Activated CD4-positive, alpha-beta memory T cell treated with anti-CD3 and anti-CD28 coated beads, Interleukin-2, amount 10 ng/mL, durations not matched to agents 7 days and 5 days (primary cell): ENCODE results near the gene OSBPL3. TPM values are rescaled to one million over a fixed set of nuclear protein-coding genes. Genes with fewer than 3 reads are reported as not detected.
A peak's percentile ranks its signal among the peaks of the same experiment; 100 is the strongest.

Source experiments
- CTCF ChIA-PET: fragments of 350-600 bp; sonication (Branson Sonifier 250); formaldehyde crosslinking; loops from one replicate; lab custom pipeline; 2021; ENCODE audit warnings: antibody characterized with exemption, inconsistent platforms; lab: Charles Lee
- POLR2A ChIA-PET: fragments of 350-600 bp; sonication (Branson Sonifier 250); formaldehyde crosslinking; loops from one replicate; lab custom pipeline; 2021; ENCODE audit warnings: antibody characterized with exemption; lab: Charles Lee
- DNase-seq: peaks from one replicate; pipeline ENCODE4 v3.0.0-alpha.2; 2020
- H3K27ac Mint-ChIP-seq: one replicate; pipeline ENCODE4 v1.8.0; 2021; ENCODE audit warnings: mild to moderate bottlenecking, mixed read lengths
- H3K27me3 Mint-ChIP-seq: one replicate; pipeline ENCODE4 v1.8.0; 2021; ENCODE audit warnings: mixed read lengths
- H3K36me3 Mint-ChIP-seq: one replicate; pipeline ENCODE4 v1.8.0; 2021; ENCODE audit warnings: low read depth, mixed read lengths
- H3K4me1 Mint-ChIP-seq: one replicate; pipeline ENCODE4 v1.8.0; 2021; ENCODE audit warnings: mixed read lengths
- H3K4me3 Mint-ChIP-seq: one replicate; pipeline ENCODE4 v1.8.0; 2021; ENCODE audit warnings: mild to moderate bottlenecking, mixed read lengths
- H3K9me3 Mint-ChIP-seq: one replicate; pipeline ENCODE4 v1.8.0; 2021; ENCODE audit warnings: mixed read lengths
- total RNA-seq, 2 experiments: library from RNA; stranded (reverse); gene quantifications; one replicate each; pipeline ENCODE4 v1.2.3, GENCODE V29; 2021

The OSBPL3 gene
- total RNA-seq, 2 experiments from 2014 or later: 90.3 to 99.9 TPM

DNA sequence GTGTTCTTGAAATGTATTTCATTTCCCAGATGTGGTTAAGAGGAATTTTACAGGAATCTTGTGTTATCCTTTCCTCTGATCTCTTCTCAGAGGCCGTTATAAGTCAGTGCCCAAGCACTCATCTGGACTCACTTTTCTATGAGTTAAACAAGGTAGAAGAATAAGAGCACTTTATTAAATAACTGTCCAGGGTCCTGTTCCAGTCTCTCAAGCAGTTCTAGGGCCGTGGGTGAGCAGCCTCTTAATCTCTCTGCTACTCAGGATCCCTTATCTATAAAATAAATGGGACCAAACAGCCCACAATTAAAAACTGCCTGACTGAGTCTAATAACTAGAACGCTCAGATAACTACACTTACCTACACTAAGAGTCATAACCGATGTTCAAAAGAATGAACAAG lies 111.2 kb downstream of the OSBPL3 start:
- DNase-seq: no peak
- Mint-ChIP-seq H3K27ac (no peak overlapping the region), H3K4me3 (no peak overlapping the region), H3K27me3 (no peaks in the 10 kb centered on the region), H3K36me3 (peaks cover 78% of the 10 kb centered on the region), H3K4me1 (peaks cover 50% of the 10 kb centered on the region), H3K9me3 (no peaks in the 10 kb centered on the region)
- ChIA-PET POLR2A (no interaction called here), CTCF (no interaction called here)

GRCh38 chr7:24866004-24866615 lies 113.9 kb downstream of the OSBPL3 start:
- ChIA-PET CTCF (interaction anchor here (0.8 to 2.0 kb wide), 3 partner anchors 12 to 113 kb away, joined by 3 to 6 read pairs (median 4); no protein-coding TSS in a partner anchor), POLR2A (interaction anchor here (1.4 kb wide), 1 partner anchor 40 kb away, joined by 4 read pairs; no protein-coding TSS in a partner anchor)
- Mint-ChIP-seq H3K4me3 (no peak overlapping the region), H3K27me3 (no peaks in the 10 kb centered on the region), H3K9me3 (no peaks in the 10 kb centered on the region), H3K4me1 (peaks cover 41% of the 10 kb centered on the region), H3K27ac (peak overlapping the region; percentile 65), H3K36me3 (peaks cover 90% of the 10 kb centered on the region)
- DNase-seq: peak; percentile 26

DNA sequence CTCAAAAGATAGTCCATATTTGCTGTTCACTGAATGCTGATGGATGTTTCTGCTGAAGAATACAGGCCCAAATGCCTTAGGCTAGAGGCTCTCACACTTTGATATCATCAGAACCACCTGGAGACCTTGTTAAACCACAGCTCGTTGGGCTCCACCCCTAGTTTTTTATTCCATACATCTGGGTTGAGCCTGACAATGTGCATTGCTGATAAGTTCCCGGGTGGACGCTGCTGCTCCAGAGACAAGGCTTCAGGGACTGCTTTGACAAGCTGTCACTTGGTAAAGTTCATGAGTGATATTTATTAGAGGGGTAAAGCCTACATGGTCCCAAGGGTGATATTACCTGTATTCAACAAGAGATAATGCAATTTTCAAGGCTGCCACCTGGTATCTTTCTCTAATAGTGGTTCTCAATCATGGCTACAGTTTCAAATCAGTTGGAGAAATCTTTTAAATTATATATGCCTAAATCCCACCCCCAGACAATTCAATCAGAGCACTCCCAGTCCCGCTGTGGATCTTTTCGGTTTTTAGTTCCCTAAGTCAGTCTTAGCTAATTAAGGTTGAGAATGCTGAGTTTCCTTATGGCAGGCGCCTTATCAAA lies 115.7 kb downstream of the OSBPL3 start:
- Mint-ChIP-seq H3K4me3 (no peak overlapping the region), H3K4me1 (peaks cover 33% of the 10 kb centered on the region), H3K36me3 (peaks cover 87% of the 10 kb centered on the region), H3K27ac (no peak overlapping the region), H3K27me3 (no peaks in the 10 kb centered on the region), H3K9me3 (no peaks in the 10 kb centered on the region)
- ChIA-PET POLR2A (no interaction called here), CTCF (no interaction called here)
- no peak for DNase-seq

GRCh38 chr7:24863626-24864025 lies 116.4 kb downstream of the OSBPL3 start:
- Mint-ChIP-seq H3K36me3 (peaks cover 88% of the 10 kb centered on the region), H3K4me3 (no peak overlapping the region), H3K4me1 (peaks cover 33% of the 10 kb centered on the region), H3K9me3 (no peaks in the 10 kb centered on the region), H3K27me3 (no peaks in the 10 kb centered on the region), H3K27ac (no peak overlapping the region)
- no peak for DNase-seq
- ChIA-PET CTCF (no interaction called here), POLR2A (interaction anchor here (0.6 to 1.1 kb wide), 2 partner anchors 116 to 160 kb away, joined by 3 read pairs; no protein-coding TSS in a partner anchor)

GRCh38 chr7:24862461-24862860 lies 117.5 kb downstream of the OSBPL3 start:
- peaks cover 83% of the 10 kb centered on the region for H3K36me3 Mint-ChIP-seq
- no peaks in the 10 kb centered on the region for H3K9me3 Mint-ChIP-seq
- peaks cover 30% of the 10 kb centered on the region for H3K4me1 Mint-ChIP-seq
- no peaks in the 10 kb centered on the region for H3K27me3 Mint-ChIP-seq
- no peak overlapping the region for H3K4me3 Mint-ChIP-seq
- no peak for DNase-seq
- POLR2A ChIA-PET: no interaction called here
- CTCF ChIA-PET: interaction anchor here (1.0 to 1.3 kb wide), 3 partner anchors 42 to 232 kb away, joined by 3 to 4 read pairs (median 3); partner anchors contain the start of gene OSBPL3
- H3K27ac Mint-ChIP-seq: no peak overlapping the region

GRCh38 chr7:24861336-24861735 lies 118.6 kb downstream of the OSBPL3 start:
- ChIA-PET CTCF (interaction anchor here (0.9 to 1.1 kb wide), 2 partner anchors 15 to 16 kb away, joined by 3 to 4 read pairs; no protein-coding TSS in a partner anchor), POLR2A (no interaction called here)

GRCh38 chr7:24860611-24861010 lies 119.4 kb downstream of the OSBPL3 start:
- H3K27me3 Mint-ChIP-seq: no peaks in the 10 kb centered on the region
- POLR2A ChIA-PET: no interaction called here
- H3K9me3 Mint-ChIP-seq: no peaks in the 10 kb centered on the region
- CTCF ChIA-PET: interaction anchor here (0.9 to 1.1 kb wide), 2 partner anchors 14 to 16 kb away, joined by 3 to 4 read pairs; no protein-coding TSS in a partner anchor
- H3K4me1 Mint-ChIP-seq: peaks cover 26% of the 10 kb centered on the region
- H3K27ac Mint-ChIP-seq: no peak overlapping the region
- DNase-seq: no peak
- no peak overlapping the region for H3K4me3 Mint-ChIP-seq
- peaks cover 78% of the 10 kb centered on the region for H3K36me3 Mint-ChIP-seq

More at GRCh38 chr7:24861336-24861735, 118.6 kb downstream of the OSBPL3 start:
- Mint-ChIP-seq H3K36me3 (peaks cover 79% of the 10 kb centered on the region), H3K27ac (no peak overlapping the region), H3K27me3 (no peaks in the 10 kb centered on the region), H3K9me3 (no peaks in the 10 kb centered on the region), H3K4me3 (no peak overlapping the region), H3K4me1 (peaks cover 26% of the 10 kb centered on the region)
- no peak for DNase-seq

GRCh38 chr7:24858108-24858977 lies 121.6 kb downstream of the OSBPL3 start:
- H3K4me3 Mint-ChIP-seq: no peak overlapping the region
- H3K27me3 Mint-ChIP-seq: no peaks in the 10 kb centered on the region
- DNase-seq: no peak
- peaks cover 21% of the 10 kb centered on the region for H3K4me1 Mint-ChIP-seq
- CTCF ChIA-PET: interaction anchor here (0.5 to 1.3 kb wide), 3 partner anchors 38 to 257 kb away, joined by 3 to 5 read pairs (median 3); no protein-coding TSS in a partner anchor
- peaks cover 71% of the 10 kb centered on the region for H3K36me3 Mint-ChIP-seq
- no peak overlapping the region for H3K27ac Mint-ChIP-seq
- no peaks in the 10 kb centered on the region for H3K9me3 Mint-ChIP-seq
- POLR2A ChIA-PET: no interaction called here

DNA sequence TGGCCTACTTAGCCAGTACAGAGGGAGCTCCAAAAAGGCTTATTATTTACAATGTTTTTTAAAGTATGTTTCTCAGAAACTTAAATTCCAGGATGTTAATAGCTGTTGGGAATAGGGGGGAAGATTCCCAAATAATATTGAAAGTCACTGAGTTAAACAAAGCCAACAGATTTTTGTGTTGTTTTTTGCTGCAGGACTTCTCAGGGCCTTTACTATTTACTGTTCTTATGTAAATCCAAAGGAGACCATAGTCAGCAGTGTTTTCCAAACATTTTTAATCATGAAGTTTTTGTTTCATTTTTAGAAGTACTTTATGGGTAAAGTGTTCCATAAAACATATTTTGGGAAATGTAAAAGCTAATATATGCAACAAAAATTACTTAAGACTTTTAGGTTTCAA lies 122.4 kb downstream of the OSBPL3 start:
- Mint-ChIP-seq H3K27ac (no peak overlapping the region), H3K4me1 (peaks cover 24% of the 10 kb centered on the region)

GRCh38 chr7:24854866-24855265 lies 125.1 kb downstream of the OSBPL3 start:
- H3K4me1 Mint-ChIP-seq: peaks cover 40% of the 10 kb centered on the region
- POLR2A ChIA-PET: interaction anchor here (0.9 to 2.0 kb wide), 2 partner anchors 28 to 124 kb away, joined by 3 to 5 read pairs; partner anchors contain the start of gene OSBPL3
- no peak overlapping the region for H3K4me3 Mint-ChIP-seq
- H3K27me3 Mint-ChIP-seq: no peaks in the 10 kb centered on the region
- CTCF ChIA-PET: interaction anchor here (1.5 kb wide), 1 partner anchor 11 kb away, joined by 4 read pairs; no protein-coding TSS in a partner anchor
- H3K27ac Mint-ChIP-seq: no peak overlapping the region
- H3K9me3 Mint-ChIP-seq: no peaks in the 10 kb centered on the region
- DNase-seq: no peak
- H3K36me3 Mint-ChIP-seq: peaks cover 72% of the 10 kb centered on the region

More for the DNA sequence above, 122.4 kb downstream of the OSBPL3 start:
- Mint-ChIP-seq H3K36me3 (peaks cover 71% of the 10 kb centered on the region), H3K27me3 (no peaks in the 10 kb centered on the region), H3K9me3 (no peaks in the 10 kb centered on the region), H3K4me3 (no peak overlapping the region)
- CTCF ChIA-PET: interaction anchor here (0.5 kb wide), 1 partner anchor 257 kb away, joined by 3 read pairs; no protein-coding TSS in a partner anchor
- POLR2A ChIA-PET: no interaction called here
- no peak for DNase-seq

DNA sequence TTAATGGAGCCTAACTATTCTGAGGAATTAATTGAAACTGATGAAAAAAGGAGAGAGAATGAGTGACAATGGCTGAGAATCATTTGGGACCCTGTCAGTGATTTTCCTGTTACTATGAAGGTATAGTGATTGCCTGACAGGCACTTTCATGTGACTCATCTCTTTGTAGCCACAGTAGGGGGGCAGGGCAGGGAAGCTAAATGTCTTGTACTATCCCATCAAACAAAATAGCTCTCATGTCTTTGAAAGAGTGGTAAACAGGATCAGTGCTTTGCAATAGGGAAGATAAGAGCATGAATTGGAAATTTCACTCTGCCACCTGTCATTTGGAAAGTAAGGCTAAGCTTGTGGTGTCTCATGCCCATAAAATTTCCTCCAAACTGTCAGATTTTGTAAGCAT lies 128.2 kb downstream of the OSBPL3 start:
- POLR2A ChIA-PET: interaction anchor here (0.8 kb wide), 1 partner anchor 25 kb away, joined by 3 read pairs; no protein-coding TSS in a partner anchor
- H3K27me3 Mint-ChIP-seq: no peaks in the 10 kb centered on the region
- DNase-seq: peak; percentile 26
- no peak overlapping the region for H3K4me3 Mint-ChIP-seq
- H3K27ac Mint-ChIP-seq: no peak overlapping the region
- peaks cover 40% of the 10 kb centered on the region for H3K4me1 Mint-ChIP-seq
- CTCF ChIA-PET: interaction anchor here (0.6 to 1.0 kb wide), 3 partner anchors 31 to 246 kb away, joined by 3 to 4 read pairs (median 4); no protein-coding TSS in a partner anchor
- peaks cover 76% of the 10 kb centered on the region for H3K36me3 Mint-ChIP-seq
- H3K9me3 Mint-ChIP-seq: no peaks in the 10 kb centered on the region

DNA sequence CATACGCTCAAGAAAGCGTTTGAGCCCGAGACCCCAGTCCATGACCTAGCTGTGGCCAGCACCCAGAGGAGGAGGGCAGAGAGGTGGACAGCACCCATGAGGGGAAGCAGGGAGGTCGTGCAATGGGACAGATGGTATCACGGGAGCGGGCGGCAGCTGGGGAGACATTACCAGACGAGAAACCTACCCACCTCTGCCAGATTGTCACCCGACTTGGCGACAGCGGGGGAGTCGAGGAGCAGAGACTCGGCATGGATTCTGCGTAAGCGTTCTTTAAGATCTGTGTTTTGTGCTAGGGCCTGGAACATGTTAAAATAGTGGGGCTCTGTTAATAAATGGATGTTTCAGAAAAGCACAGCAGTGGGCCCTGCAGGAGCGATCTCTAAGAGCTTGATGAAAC lies 131.1 kb downstream of the OSBPL3 start:
- no peak for DNase-seq
- Mint-ChIP-seq H3K4me3 (no peak overlapping the region), H3K27ac (no peak overlapping the region), H3K4me1 (peaks cover 21% of the 10 kb centered on the region), H3K9me3 (no peaks in the 10 kb centered on the region), H3K27me3 (no peaks in the 10 kb centered on the region), H3K36me3 (peaks cover 65% of the 10 kb centered on the region)
- CTCF ChIA-PET: no interaction called here
- POLR2A ChIA-PET: interaction anchor here (1.1 kb wide), 1 partner anchor 131 kb away, joined by 3 read pairs; the partner anchor contains the start of gene OSBPL3
